Hepatocyte (in vitro differentiated cells): Measurements from ENCODE around the gene COL4A3.

ENCODE experiments used
- CTCF ChIP-seq: fragments of 200-600 bp; sonication (generic); IDR thresholded peaks from 2 replicates; pipeline ENCODE4 v1.5.1; 2016; ENCODE audit warnings: antibody characterized with exemption, mild to moderate bottlenecking; ENCODE audit not compliant: poor library complexity
- EZH2phosphoT487 ChIP-seq: fragments of 200-600 bp; sonication (generic); IDR thresholded peaks from one replicate; pipeline ENCODE4 v1.6.1; 2018; ENCODE audit warnings: antibody characterized with exemption, mild to moderate bottlenecking, low read depth, moderate library complexity; ENCODE audit not compliant: unreplicated experiment, severe bottlenecking

GRCh38 chr2:227322530-227323205, 158.2 kb downstream of the COL4A3 start:
- no peak for TF ChIP-seq CTCF
- TF ChIP-seq EZH2phosphoT487, result no peak
